Smooth muscle cell (in vitro differentiated cells): ENCODE data around the gene CNTNAP4. TPM values are rescaled to one million over a fixed set of nuclear protein-coding genes. Genes with fewer than 3 reads are reported as not detected.

Experiments used
- DNase-seq: peaks from one replicate; lab custom pipeline; 2025; ENCODE audit not compliant: unreplicated experiment; lab: John Stamatoyannopoulos, UW
- H2AFZ ChIP-seq: fragments of 200-600 bp; sonication (generic); 2 replicates; pipeline ENCODE4 v1.6.0; 2016; ENCODE audit warnings: antibody characterized with exemption, low read depth, mild to moderate bottlenecking
- H3F3A ChIP-seq: fragments of 200-600 bp; sonication (generic); 2 replicates; pipeline ENCODE4 v1.6.0; 2017; ENCODE audit warnings: antibody characterized with exemption, low read depth
- H3K27ac ChIP-seq: fragments of 200-600 bp; sonication (generic); 2 replicates; pipeline ENCODE4 v1.5.1; 2016; ENCODE audit warnings: low read depth, mild to moderate bottlenecking
- H3K27me3 ChIP-seq: fragments of 200-600 bp; sonication (generic); 2 replicates; pipeline ENCODE4 v1.6.1; 2016; ENCODE audit warnings: low read depth, mild to moderate bottlenecking
- H3K36me3 ChIP-seq: fragments of 200-600 bp; sonication (generic); 2 replicates; pipeline ENCODE4 v1.5.1; 2016; ENCODE audit warnings: low read depth
- H3K4me1 ChIP-seq: fragments of 200-600 bp; sonication (generic); 2 replicates; pipeline ENCODE4 v1.5.1; 2016; ENCODE audit warnings: low read depth
- H3K4me2 ChIP-seq: fragments of 200-600 bp; sonication (generic); 2 replicates; pipeline ENCODE4 v1.6.0; 2016; ENCODE audit warnings: mild to moderate bottlenecking
- H3K4me3 ChIP-seq: fragments of 200-600 bp; sonication (generic); 2 replicates; pipeline ENCODE4 v1.5.1; 2016; ENCODE audit warnings: mild to moderate bottlenecking
- H3K79me2 ChIP-seq: fragments of 200-600 bp; sonication (generic); 2 replicates; pipeline ENCODE4 v1.6.0; 2016; ENCODE audit warnings: low read depth, mild to moderate bottlenecking
- H3K9ac ChIP-seq: fragments of 200-600 bp; sonication (generic); 2 replicates; pipeline ENCODE4 v1.6.0; 2016; ENCODE audit warnings: low read depth
- H3K9me3 ChIP-seq: fragments of 200-600 bp; sonication (generic); replicated peaks from 2 replicates; pipeline ENCODE4 v1.5.1; 2016; ENCODE audit warnings: low read depth
- H4K20me1 ChIP-seq: fragments of 200-600 bp; sonication (generic); 2 replicates; pipeline ENCODE4 v1.6.0; 2016; ENCODE audit warnings: low read depth
- WGBS: methylation state at CpG from one replicate; pipeline ENCODE4 v1.1.7; 2016; ENCODE audit warnings: low lambda C conversion rate; 5-methylcytosine and 5-hydroxymethylcytosine counted together
- polyA plus RNA-seq: library from polyadenylated mRNA; unstranded; fragments of >200 nt; fragmentation: Nextera tagmentation; extraction: Ambion mirVana; gene quantifications from 2 replicates; pipeline ENCODE4 v1.2.1, GENCODE V29; 2016
- total RNA-seq: library from RNA; depleted of rRNA; stranded (reverse); fragments of >200 nt; gene quantifications from 2 replicates; pipeline ENCODE4 v1.2.3, GENCODE V29; 2014
- TF ChIP-seq, protein P1 (sequence below): fragments of 200-600 bp; sonication (generic); IDR thresholded peaks from 2 replicates; pipeline ENCODE4 v1.5.1; 2017; ENCODE audit warnings: borderline replicate concordance, mild to moderate bottlenecking, antibody characterized with exemption; ENCODE audit not compliant: insufficient read depth, poor library complexity, severe bottlenecking

The CNTNAP4 gene
- total RNA-seq (0.13 and 0.81 TPM in 2 replicates), polyA plus RNA-seq (0.25 TPM in 1 of 2 replicates, not detected in the other)

DNA sequence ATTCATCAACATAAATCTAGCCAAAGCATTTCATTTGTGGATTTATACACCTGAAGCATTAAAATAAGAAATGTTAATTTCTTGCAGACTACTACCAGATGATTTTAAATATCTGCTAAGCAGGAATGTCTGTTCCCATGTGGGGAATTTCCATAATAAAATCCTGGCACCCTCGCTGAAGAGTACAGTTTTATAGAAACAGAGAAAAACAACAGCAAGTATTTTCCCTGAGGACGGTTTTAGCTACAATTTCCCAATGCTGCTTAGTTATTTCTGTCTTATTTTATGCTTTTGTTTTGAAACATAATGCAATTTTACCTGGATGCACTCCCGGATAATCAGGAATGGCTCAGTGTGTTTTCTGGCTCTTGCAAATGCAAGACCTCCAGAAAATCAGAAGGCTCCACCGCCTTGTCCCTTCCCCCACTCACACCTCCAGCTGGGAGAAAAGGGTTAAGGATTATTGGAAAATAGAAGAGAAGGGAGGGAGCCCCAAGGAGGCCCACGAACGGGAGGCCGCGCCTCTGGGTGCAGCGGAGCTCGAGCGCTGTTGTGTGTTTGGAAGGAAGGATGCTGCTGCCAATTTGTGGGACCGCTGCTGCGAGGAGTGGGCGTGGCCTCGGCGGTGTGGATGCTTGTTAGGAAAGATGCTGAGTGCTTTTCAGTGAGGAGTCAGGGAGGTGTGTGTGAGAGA, at the start of gene CNTNAP4:
Gene CNTNAP4, plus strand, starts transcription at position 657 of the 694 bp plus-strand sequence. CDS start 262 bp downstream, outside the sequence.
- Histone ChIP-seq H3K4me1 (peaks cover 4% of the 10 kb centered on the region), H3K27me3 (peaks cover 15% of the 10 kb centered on the region), H3K36me3 (no peaks in the 10 kb centered on the region), H4K20me1 (no peaks in the 10 kb centered on the region), H3K27ac (no peak within 1 kb of the TSS), H3K4me2 (peak within 1 kb of the TSS; percentile 66), H3K4me3 (peak within 1 kb of the TSS; percentile 19), H3F3A (no peaks in the 10 kb centered on the region), H2AFZ (peak within 1 kb of the TSS; percentile 25), H3K79me2 (no peaks in the 10 kb centered on the region), H3K9ac (no peak within 1 kb of the TSS), H3K9me3 (no peaks in the 10 kb centered on the region)
- 24% methylated on average over 16 of the region's 16 CpGs for WGBS
- TF ChIP-seq, protein P1, sequence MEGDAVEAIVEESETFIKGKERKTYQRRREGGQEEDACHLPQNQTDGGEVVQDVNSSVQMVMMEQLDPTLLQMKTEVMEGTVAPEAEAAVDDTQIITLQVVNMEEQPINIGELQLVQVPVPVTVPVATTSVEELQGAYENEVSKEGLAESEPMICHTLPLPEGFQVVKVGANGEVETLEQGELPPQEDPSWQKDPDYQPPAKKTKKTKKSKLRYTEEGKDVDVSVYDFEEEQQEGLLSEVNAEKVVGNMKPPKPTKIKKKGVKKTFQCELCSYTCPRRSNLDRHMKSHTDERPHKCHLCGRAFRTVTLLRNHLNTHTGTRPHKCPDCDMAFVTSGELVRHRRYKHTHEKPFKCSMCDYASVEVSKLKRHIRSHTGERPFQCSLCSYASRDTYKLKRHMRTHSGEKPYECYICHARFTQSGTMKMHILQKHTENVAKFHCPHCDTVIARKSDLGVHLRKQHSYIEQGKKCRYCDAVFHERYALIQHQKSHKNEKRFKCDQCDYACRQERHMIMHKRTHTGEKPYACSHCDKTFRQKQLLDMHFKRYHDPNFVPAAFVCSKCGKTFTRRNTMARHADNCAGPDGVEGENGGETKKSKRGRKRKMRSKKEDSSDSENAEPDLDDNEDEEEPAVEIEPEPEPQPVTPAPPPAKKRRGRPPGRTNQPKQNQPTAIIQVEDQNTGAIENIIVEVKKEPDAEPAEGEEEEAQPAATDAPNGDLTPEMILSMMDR, result no peak
- no peak for DNase-seq

DNA sequence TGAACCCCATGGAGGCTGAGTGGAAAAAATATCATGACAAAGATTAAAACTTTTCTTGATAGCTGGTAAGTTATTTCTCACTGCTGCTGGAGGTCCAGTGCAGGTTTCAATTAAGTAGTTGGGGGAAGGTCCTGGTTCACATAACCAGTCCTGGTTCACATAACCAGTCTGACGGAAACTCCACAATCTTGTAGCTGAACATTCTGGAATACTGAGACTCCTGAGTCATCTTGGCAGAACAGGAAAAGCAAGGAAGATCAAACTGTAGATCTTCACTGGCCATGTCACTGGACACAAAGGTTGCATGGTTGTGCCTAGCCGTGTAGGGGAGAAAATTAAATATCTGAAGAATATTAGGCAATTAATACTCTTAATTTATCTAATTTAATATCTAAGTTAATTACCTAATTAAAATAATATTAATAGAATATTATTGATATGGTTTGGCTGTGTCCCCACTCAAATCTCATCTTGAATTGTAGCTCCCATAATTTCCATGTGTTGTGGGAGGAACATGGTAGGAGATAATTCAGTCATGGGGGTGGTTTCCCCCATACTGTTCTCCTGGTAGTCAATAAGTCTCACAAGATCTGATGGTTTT, 48.6 kb upstream of the CNTNAP4 start:
- WGBS, result 73% methylated on average over 2 of the region's 2 CpGs
- TF ChIP-seq, protein P1, result no peak
- Histone ChIP-seq H3K27ac (no peak overlapping the region), H3K27me3 (no peaks in the 10 kb centered on the region), H3K36me3 (no peaks in the 10 kb centered on the region), H3K9me3 (no peaks in the 10 kb centered on the region), H3F3A (no peaks in the 10 kb centered on the region), H3K4me2 (no peak overlapping the region), H3K9ac (no peak overlapping the region), H2AFZ (no peak overlapping the region), H3K79me2 (no peaks in the 10 kb centered on the region), H3K4me1 (no peaks in the 10 kb centered on the region), H4K20me1 (no peaks in the 10 kb centered on the region), H3K4me3 (no peak overlapping the region)
- no peak for DNase-seq

DNA sequence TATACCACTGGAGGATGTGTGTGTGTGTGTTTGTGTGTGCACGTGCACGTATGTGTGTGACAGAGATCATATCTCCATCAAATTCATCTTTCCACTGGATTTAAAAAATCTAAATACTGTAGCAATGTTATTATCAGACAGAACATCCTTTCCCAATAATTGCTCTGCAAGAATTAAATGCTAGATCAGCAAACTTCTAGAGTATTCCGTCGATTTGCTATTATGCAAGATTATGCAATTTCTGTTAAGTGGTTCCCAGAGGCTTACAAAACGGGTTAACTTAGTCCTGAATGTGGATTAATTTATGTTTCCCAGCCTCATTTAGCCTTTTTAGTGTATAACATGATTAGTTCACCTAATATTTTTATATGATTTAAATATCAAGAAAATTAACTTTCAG, 44.5 kb upstream of the CNTNAP4 start:
- Histone ChIP-seq H3K79me2 (no peaks in the 10 kb centered on the region), H3K4me2 (no peak overlapping the region), H3K4me1 (no peaks in the 10 kb centered on the region), H3K4me3 (no peak overlapping the region), H2AFZ (no peak overlapping the region), H3K27me3 (no peaks in the 10 kb centered on the region), H3K9me3 (no peaks in the 10 kb centered on the region), H3K9ac (no peak overlapping the region), H3K36me3 (no peaks in the 10 kb centered on the region), H4K20me1 (no peaks in the 10 kb centered on the region), H3F3A (no peaks in the 10 kb centered on the region), H3K27ac (no peak overlapping the region)
- DNase-seq, result no peak
- WGBS, result 87% methylated on average over 5 of the region's 5 CpGs
- TF ChIP-seq, protein P1, result no peak
